Occipital lobe (tissue), 2 donors: ENCODE data around the gene TMEM52. TPM values are rescaled to one million over a fixed set of nuclear protein-coding genes. Genes with fewer than 3 reads are reported as not detected.
"Not testable (repeated sequence)": the region's sequence is repeated elsewhere in the genome, so short reads cannot be mapped to it uniquely, and the experiment has no call there.

Experiments used
- DNase-seq: peaks from one replicate; lab custom pipeline; 2025; lab: John Stamatoyannopoulos, UW
- total RNA-seq: library from RNA; depleted of rRNA; stranded (reverse); fragments of >200 nt; gene quantifications from one replicate; pipeline ENCODE4 v1.2.3, GENCODE V29; 2014

TMEM52 gene
- total RNA-seq, 1 donor from 2014 or later: 1.1 TPM

DNA sequence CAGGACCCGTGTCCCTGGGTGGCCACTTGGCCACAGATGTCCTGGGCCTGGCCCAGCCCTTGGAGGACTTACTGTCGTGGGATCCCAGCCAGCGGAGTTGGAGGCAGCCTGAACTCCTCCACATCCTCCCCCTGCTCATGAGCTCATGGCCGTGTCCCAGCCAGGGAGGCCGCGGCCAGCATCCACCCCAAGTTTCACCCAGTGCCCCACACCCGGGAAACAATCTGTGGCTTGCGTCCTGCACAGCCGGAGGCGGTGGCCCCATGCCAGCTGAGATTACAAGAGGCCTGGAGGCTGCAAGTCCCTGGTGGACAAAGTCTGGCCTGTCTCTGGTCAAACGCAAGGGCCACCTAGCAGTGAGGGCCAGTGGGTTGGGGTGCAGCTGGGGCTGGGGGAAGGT, 27.5 kb upstream of the TMEM52 start:
- DNase-seq: no peak

GRCh38 chr1:1945782-1946393, 26.8 kb upstream of the TMEM52 start:
- DNase-seq: no peak

DNA sequence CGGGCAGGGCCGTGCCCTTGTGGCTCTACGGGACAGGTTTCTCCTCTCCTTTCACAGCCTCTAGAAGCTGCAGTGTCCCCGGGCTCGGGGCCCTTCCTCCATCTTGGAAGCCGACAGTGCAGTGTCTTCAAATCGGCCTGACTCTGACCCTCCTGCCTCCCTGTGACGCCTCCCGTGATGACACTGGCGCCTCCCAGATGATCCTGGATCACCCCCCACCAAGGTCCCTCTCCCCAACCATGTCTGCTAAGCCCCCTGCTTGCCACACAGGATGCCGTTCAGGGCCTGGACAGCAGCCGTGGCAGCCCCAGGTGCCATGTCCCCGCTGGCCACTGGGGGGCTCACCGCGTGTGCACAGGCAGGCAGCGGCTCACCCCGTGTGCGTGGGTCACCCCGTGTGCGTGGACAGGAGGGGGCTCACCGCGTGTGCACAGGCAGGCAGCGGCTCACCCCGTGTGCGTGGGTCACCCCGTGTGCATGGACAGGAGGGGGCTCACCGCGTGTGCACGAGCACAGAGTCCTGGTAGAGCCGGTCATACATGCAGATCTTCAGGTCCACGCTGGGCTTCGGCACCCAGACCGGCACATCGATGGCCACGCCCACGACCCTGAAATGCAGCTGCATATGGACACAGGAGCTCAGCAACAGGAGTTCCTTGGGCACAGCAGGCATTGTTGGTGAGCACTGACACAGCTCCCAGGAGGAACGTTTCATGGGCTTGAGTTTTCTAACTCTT, 24.9 kb upstream of the TMEM52 start:
- peak; percentile 16 for DNase-seq

DNA sequence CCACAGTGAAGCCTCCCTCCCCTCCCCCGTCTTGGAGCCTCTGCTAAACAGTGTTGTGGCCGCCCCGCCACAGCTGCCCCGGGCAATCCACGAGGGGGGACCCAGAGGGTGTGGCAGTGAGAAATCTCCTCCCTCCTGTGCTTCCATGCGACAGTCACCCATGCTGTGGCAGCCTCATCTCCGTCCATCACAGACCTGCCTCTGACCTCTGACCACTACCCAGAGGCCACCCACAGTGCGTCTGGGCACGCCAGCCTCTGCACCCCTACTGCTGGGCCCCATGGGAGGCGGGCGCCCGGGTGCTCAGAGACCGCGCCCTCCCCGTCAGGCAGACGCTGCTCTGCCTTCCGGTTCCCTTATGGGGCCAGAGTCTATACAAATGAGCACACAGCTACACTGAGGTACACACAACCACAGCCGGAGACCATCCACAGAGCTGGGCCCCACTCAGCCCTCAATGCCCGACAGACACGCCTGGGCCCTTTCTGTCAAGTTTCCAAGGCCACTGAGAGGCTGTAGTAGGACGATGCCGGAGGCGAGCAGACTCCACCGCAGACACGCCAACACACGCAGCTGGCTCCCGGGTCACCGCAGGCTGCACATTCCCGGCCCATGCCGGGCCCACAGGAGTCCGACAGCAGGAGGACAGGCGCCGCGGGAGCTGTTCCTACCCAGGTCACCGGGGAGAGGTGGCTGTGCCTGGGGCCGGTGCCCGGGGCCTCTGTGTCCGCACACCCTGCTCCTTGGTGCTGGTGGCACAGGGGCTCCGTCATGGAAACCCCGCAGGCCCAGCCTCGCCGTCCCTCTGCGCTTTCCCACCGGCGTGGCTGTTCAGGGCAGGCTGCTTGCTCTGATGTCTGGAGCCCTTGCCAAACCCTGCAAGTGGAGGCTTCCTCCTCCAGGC, 23.9 kb upstream of the TMEM52 start:
- DNase-seq: no peak

GRCh38 chr1:1941868-1942752, 23.0 kb upstream of the TMEM52 start:
- DNase-seq: no peak

GRCh38 chr1:1941211-1941841, 22.2 kb upstream of the TMEM52 start:
- DNase-seq: no peak

DNA sequence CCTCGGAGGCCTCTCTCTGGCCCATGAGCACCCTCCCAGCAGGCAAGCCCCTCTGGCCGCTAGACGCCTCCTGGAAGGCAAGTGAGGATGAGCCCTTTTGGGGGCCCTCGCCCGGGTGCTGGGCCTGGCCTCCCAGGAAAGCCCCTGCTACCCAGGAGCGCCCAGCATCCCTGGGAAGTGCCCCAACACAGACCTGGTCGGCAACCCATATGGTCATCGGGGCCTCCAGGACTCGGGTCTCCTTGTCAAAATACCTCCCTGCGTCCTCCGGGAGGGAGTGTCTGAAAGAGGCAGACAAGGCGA, 21.0 kb upstream of the TMEM52 start:
- DNase-seq: no peak

GRCh38 chr1:1939296-1940122, 20.4 kb upstream of the TMEM52 start:
- no peak for DNase-seq

GRCh38 chr1:1938613-1939295, 19.7 kb upstream of the TMEM52 start:
- DNase-seq: no peak

GRCh38 chr1:1938276-1938573, 19.1 kb upstream of the TMEM52 start:
- no peak for DNase-seq

GRCh38 chr1:1937549-1938275, 18.6 kb upstream of the TMEM52 start:
- DNase-seq: no peak

- no peak for DNase-seq
Measured at GRCh38 chr1:1937061-1937460, 18.0 kb upstream of the TMEM52 start.

DNA sequence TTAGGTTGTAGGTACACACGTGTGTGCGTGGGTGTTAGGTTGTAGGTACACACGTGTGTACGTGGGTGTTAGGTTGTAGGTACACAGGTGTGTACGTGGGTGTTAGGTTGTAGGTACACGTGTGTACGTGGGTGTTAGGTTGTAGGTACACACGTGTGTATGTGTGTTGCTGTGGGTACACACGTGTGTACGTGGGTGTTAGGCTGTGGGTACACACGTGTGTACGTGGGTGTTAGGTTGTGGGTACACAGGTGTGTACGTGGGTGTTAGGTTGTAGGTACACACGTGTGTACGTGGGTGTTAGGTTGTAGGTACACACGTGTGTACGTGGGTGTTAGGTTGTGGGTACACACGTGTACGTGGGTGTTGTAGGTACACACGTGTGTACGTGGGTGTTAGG, 15.8 kb upstream of the TMEM52 start:
- DNase-seq: not testable (repeated sequence)

DNA sequence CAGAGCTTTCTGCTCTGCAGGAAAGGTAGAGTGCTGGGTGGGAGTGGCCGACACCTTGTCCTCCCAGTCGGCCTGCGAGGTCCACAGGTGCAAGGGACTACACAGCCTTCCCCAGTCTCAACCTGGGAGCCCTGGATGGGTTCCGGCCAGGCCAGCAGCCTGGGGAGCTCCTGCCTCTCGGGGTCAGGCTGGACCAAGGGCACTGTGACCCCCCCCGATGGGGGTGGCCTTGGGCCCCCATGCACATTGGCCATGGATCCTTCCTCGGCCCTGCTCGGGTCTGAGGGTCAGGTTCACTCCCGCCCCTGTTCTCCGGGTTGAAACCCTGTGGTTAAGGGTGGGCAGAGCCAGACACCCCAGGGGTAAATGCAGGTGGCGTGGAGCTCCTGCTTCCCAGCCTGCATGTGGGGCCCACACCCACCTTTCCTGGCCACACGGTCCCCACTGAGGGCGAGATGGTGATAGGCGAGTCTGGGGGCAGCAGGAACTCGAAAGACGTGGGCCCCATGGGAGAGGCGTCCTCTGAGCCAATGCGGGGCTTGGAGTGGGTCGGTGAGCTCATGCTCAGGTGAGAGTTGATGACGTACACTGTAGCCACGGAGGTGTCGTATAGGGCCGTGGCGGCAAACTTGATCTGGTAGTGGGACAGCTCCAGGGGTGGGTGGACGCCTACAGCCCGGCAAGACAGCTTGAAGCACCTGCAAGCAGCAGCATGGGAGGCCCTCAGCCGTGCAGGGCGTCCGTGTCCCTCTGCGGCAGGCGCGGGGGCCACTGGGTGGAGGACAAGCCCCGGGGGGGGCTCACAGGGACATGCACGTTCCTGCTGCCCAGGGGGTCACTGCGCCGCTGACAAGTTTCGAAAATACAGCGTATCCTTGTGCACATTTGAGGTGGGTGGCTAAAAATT, 10.8 kb upstream of the TMEM52 start:
- no peak for DNase-seq

DNA sequence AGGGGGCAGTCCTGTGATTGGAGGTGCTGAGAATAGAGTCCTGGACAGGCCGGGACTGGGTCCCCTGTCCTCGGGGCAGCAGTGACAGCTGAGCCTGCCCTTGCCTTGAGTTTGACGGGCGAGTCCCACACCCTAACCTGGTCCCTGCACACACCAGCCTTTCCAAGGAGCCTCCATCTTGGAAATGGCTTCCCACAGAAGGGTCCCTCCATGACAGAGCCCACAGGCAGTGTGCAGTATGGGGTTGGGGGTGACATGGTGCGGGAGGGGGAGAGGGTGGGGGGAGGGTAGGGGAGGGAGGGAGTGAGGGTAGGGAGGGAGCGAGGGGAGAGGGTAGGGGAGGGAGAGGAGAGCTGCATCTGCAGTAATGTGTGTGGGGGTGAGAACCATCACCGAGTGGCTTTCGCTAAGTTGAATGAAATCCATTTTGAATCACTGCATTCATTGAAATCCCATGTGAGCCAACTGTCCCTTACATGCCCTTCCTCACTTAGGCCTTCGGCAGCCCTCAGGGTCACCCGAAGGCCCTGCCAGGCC, 10.1 kb upstream of the TMEM52 start:
- no peak for DNase-seq

- DNase-seq: no peak
Measured at GRCh38 chr1:1928231-1929101, 9.4 kb upstream of the TMEM52 start.

GRCh38 chr1:1927751-1928150, 8.7 kb upstream of the TMEM52 start:
- DNase-seq: no peak
